Bronchial smooth muscle cell (primary cell): ENCODE data around the gene CFAP91. TPM values are rescaled to one million over a fixed set of nuclear protein-coding genes. Genes with fewer than 3 reads are reported as not detected.

Source experiments
- total RNA-seq: library from RNA; depleted of rRNA; stranded (reverse); fragments of >200 nt; gene quantifications from 2 replicates; pipeline ENCODE4 v1.2.1, GENCODE V29; 2014

CFAP91 gene
- total RNA-seq = 0.34 and 0.47 TPM in 2 replicates

DNA sequence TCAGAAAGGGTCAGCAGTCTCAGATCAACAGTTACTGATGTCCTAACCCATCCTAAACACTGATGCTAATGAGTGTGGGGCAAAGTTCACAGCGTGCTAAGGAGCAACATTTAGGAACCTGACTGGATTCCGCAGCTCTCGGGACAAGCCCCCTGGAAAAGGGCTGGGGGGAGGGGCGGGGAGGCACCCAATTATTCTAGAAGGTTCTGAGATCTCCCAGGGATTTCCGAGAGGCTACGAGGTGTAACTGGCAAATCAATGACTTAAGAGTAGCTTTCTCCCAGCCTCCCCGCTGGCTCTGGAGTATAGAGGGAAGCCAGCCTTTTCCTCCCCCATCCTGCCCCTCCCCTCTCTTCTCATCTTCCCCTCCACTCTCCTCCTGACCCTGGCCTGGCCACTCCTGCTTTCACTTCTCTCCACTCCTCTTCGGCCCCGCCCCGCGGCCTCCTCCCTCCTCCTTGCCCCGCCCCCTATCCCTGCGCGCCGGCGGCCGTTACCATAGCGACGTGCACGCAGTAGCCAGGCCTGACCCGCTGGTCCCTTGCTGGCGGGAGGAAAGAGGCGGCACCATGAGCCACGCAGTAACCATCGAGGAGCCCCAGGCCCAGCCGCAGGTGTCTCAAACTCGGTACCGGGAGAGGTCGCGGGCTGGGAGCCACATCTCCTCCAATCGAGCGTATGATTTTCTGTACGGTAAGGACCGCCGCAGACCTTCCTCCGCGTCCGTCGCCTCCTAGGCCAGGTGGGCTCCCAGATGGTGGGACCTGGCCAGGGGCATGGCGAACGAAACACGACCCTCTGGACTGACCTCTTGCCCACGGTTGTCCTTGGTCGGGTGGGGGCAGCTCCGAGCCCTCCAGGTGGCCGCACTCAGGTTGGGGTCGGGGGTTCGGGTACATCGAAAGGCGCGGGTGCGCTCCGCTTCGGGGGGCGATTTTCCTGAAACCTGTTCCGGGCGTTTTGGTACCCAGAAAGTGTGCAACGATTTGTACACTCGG is at the start of gene CFAP91:
Gene CFAP91 (plus strand): TSS at position 493 of the 998 bp plus-strand sequence. CDS start 77 bp downstream, at position 570.

DNA sequence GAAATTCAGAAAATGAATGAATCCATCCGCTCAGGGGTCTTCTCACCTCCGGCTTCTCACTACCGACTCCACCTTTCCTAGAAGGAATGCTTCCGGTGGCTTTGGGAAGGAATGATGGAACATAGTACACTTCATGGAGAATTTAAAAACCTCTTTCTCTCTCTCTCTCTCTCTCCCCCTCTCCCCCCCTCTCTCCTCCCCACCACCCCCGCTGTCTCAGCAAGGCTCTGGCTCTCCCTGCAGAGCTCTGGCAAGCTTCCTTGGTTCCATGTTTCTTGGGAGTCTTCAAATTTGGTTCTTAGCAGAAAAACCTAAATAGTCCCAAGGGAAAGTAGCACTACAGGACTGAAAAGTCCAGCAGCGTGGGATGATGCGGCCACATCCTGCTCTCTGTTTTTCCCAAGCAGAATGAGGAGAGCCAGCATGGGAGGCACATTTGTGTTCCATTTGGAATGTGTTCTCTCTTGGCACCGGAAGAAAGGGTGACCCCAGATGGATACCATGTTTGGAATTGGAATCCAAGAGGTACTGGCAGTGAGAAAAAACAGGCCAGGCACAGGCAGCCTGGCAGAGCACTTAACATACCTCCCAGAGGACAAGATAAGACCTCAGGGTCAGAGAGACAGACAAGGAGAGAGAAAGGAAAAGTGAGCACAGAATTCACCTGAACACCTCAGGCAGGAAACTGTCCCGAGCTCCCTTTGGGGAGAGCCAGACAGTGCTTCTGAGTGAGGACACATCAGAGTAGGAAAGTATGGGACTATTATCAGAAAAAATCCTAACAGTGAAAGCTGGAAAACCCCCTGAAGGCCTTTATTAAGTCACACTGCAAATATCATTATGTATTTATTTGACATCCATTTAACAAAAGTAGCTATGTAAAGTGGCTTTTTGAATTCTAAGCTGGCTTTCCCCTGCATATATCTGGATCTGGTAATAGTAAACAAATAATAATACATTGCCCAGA is 42.1 kb upstream of the CFAP91 start, which contains the start of gene POPDC2:
Gene POPDC2 (minus strand): TSS at position 116 of the 967 bp plus-strand sequence. CDS start 166 bp downstream, outside the sequence.

DNA sequence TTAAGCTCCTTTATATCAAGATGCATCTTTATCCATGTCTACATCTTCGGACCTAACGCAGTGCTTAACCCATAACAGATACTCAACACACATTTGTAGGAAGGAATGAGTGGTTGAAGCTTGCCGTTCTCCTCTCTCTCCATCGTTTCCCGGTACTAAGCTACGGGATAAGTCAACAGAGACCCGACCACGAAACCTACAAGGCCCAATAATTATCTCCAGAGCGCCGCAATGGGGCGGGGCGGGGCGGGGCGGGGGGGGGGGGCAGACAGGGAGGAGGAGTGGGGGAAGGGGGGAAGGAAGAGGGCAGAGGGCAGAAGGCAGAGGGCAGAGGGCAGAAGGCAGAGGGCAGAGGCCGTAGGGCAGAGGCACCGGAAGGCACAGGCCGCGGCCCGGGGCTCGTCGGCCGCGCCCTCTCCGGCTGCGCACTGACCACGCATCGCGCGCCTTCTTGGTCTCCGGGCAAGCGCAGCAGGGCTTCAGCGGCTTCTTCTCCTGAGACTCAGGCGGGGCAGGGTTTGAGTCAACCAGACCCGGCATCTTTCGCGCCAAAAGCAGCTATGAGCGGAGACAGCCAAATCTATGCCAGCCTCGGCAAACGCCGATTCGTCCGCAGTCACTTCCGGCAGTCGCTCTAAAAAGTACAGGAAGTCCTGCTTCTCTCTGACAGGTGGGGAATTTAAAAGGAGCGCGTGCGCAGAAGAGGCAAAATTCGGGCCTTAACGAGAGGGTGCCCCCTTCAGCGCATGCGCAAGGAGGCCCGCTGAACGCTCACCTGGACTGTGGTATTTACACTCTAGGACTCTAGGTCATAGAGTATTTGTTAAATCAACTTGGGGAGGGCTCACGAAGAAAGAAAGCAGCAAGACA is 25.8 kb upstream of the CFAP91 start, which contains the start of gene COX17:
Gene COX17 (minus strand): TSS at position 636 of the 870 bp plus-strand sequence. CDS start 96 bp downstream, at position 540.

Other genes with a start within 250 kb of the CFAP91 start
- 35.1 and 45.6 TPM in 2 replicates for gene TMEM39A, start 239.4 kb upstream of the CFAP91 start, total RNA-seq
- 10.7 and 17.9 TPM in 2 replicates for gene POGLUT1, start 234.1 kb upstream of the CFAP91 start, total RNA-seq
- 39.8 and 46.7 TPM in 2 replicates for gene TIMMDC1, start 204.5 kb upstream of the CFAP91 start, total RNA-seq
- 0.16 and 0.26 TPM in 2 replicates for gene CD80, start 143.4 kb upstream of the CFAP91 start, total RNA-seq
- 1.0 and 1.7 TPM in 2 replicates for gene ADPRH, start 123.5 kb upstream of the CFAP91 start, total RNA-seq
- 2.1 and 3.5 TPM in 2 replicates for gene PLA1A, start 105.1 kb upstream of the CFAP91 start, total RNA-seq
- gene POPDC2, start 42.4 kb upstream of the CFAP91 start, total RNA-seq = under 0.01 and 0.26 TPM in 2 replicates
- gene COX17, start 25.6 kb upstream of the CFAP91 start, total RNA-seq = 17.4 and 18.0 TPM in 2 replicates
- gene NR1I2, start 79.1 kb downstream of the CFAP91 start, total RNA-seq = under 0.01 TPM in 1 of 2 replicates, not detected in the other